Measurements from ENCODE around the gene ZNF557. TPM values are rescaled to one million over a fixed set of nuclear protein-coding genes. Genes with fewer than 3 reads are reported as not detected.
"Not testable (repeated sequence)": the region's sequence is repeated elsewhere in the genome, so short reads cannot be mapped to it uniquely, and the experiment has no call there.

ZNF557 gene
- total RNA-seq, 1 donor from 2014 or later: 10.3 TPM

DNA sequence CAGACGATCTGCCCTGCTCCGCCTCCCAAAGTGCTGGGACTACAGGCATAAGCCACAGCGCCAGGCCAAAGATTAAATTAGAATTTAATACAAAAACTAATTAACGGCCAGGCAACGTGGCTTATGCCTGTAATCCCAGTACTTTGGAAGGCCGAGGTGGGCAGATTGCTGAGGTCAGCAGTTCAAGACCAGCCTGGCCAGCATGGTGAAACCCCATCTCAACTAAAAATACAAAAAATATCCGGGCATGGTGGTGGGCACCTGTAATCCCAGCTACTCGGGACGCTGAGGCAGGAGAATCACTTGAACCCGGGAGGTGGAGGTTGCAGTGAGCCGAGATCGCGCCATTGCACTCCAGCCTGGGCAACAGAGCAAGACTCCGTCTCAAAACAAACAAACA is 13.8 kb upstream of the ZNF557 start:
- not testable (repeated sequence) for H3K4me1 Mint-ChIP-seq (ENCODE audit: unreplicated experiment); H3K4me3 Mint-ChIP-seq (ENCODE audit: unreplicated experiment); DNase-seq (ENCODE audit: low spot score); H3K9me3 Mint-ChIP-seq (ENCODE audit: unreplicated experiment); H3K27ac Mint-ChIP-seq (ENCODE audit: unreplicated experiment); H3K27me3 Mint-ChIP-seq (ENCODE audit: unreplicated experiment); H3K36me3 Mint-ChIP-seq (ENCODE audit: low read depth, unreplicated experiment)

DNA sequence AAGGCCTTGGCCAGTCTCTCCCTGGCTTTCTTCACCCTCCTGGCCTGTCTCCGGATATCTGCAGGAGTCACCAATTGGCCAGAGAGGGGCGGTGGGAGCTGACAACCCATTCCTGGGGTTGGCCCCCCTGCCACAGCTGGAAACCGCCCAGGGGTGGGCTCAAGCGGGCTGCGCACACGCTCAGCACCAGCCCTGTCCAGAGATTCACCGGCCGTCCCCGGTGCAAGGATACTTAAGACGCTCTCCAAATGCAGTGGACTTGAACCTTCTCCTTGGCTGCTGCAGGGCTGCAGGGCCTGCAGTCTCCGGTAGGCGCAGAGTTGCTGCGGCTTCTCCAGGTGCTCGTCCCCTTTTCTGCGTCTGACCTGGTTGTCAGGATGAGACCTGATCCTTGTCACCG is 13.1 kb upstream of the ZNF557 start:
- H3K27ac Mint-ChIP-seq (ENCODE audit: unreplicated experiment); H3K4me3 Mint-ChIP-seq (ENCODE audit: unreplicated experiment); H3K9me3 Mint-ChIP-seq (ENCODE audit: unreplicated experiment): not testable (repeated sequence)

DNA sequence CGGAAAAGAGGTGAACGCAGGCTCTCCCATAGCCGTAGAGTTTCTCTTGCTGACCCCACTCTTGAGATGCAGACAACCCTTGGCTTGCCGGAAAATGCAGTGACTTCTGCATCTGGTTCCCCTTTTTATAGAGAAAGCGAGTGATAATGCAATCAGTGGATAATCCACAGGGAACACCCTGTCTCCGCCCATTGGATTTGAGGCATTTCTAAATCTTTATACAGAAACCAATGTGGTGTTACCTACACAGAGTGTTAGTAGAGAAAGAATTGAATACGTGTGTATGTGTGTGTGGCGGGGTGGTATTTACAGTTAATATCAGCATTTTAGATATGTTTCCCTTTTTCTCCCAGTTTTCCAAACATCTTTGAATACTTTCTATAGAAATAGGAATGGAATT is 10.9 kb upstream of the ZNF557 start, which contains the start of gene MBD3L3:
Gene MBD3L3 (minus strand): TSS at position 101 of the 400 bp plus-strand sequence. CDS start 71 bp downstream, at position 30.
- not testable (repeated sequence) for H3K27ac Mint-ChIP-seq (ENCODE audit: unreplicated experiment); H3K4me3 Mint-ChIP-seq (ENCODE audit: unreplicated experiment); H3K36me3 Mint-ChIP-seq (ENCODE audit: low read depth, unreplicated experiment); H3K9me3 Mint-ChIP-seq (ENCODE audit: unreplicated experiment); H3K27me3 Mint-ChIP-seq (ENCODE audit: unreplicated experiment); H3K4me1 Mint-ChIP-seq (ENCODE audit: unreplicated experiment); DNase-seq (ENCODE audit: low spot score)

More for the DNA sequence above, 13.1 kb upstream of the ZNF557 start:
- H3K27me3 Mint-ChIP-seq (ENCODE audit: unreplicated experiment); DNase-seq (ENCODE audit: low spot score); H3K36me3 Mint-ChIP-seq (ENCODE audit: low read depth, unreplicated experiment); H3K4me1 Mint-ChIP-seq (ENCODE audit: unreplicated experiment): not testable (repeated sequence)

DNA sequence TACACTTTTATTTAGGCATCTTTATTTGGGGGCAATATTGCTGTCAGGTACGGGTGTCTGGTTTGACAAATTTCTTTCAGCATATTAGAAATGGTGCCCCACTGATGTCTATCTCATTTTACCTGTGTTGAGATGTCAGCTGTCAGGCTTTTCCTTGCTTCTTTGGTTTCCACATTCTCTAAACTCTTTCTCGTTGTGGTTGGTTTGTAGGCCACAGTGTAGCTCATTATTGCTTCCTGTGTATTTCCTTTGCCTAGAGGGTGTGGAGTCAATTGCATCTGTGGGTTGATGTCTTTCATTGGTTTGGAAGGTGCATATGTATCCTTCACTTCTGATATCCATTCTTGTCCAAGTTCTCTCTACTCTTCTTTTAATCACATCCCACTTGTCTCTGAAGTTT is 9.5 kb upstream of the ZNF557 start:
- H3K9me3 Mint-ChIP-seq (ENCODE audit: unreplicated experiment); H3K27ac Mint-ChIP-seq (ENCODE audit: unreplicated experiment); DNase-seq (ENCODE audit: low spot score); H3K4me1 Mint-ChIP-seq (ENCODE audit: unreplicated experiment); H3K27me3 Mint-ChIP-seq (ENCODE audit: unreplicated experiment); H3K36me3 Mint-ChIP-seq (ENCODE audit: low read depth, unreplicated experiment); H3K4me3 Mint-ChIP-seq (ENCODE audit: unreplicated experiment): not testable (repeated sequence)

DNA sequence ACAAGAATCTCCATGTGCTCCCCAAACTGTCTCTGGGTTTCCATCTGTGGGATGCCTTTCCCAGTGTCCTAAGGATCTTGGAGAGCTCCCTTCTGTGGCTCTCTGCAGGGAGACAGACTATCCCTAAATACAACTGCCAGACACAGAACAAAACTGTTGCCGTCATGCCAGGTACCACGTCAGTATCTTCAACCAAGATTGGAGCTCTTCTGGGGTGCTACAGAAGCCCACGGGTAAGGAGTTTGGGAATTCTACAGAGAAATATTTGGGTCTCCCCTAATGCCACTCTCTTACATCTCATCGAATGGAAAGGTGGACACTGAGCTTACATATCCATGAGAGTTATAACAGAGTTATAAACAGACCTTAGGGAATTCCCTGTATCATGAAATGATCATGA is 6.2 kb upstream of the ZNF557 start:
- Mint-ChIP-seq H3K4me1 (ENCODE audit: unreplicated experiment) (no peaks in the 10 kb centered on the region), H3K27ac (ENCODE audit: unreplicated experiment) (no peak overlapping the region), H3K4me3 (ENCODE audit: unreplicated experiment) (no peak overlapping the region), H3K9me3 (ENCODE audit: unreplicated experiment) (peaks cover 3% of the 10 kb centered on the region), H3K27me3 (ENCODE audit: unreplicated experiment) (no peaks in the 10 kb centered on the region), H3K36me3 (ENCODE audit: low read depth, unreplicated experiment) (peaks cover 4% of the 10 kb centered on the region)
- no peak for DNase-seq (ENCODE audit: low spot score)
- TF ChIP-seq, protein P1, sequence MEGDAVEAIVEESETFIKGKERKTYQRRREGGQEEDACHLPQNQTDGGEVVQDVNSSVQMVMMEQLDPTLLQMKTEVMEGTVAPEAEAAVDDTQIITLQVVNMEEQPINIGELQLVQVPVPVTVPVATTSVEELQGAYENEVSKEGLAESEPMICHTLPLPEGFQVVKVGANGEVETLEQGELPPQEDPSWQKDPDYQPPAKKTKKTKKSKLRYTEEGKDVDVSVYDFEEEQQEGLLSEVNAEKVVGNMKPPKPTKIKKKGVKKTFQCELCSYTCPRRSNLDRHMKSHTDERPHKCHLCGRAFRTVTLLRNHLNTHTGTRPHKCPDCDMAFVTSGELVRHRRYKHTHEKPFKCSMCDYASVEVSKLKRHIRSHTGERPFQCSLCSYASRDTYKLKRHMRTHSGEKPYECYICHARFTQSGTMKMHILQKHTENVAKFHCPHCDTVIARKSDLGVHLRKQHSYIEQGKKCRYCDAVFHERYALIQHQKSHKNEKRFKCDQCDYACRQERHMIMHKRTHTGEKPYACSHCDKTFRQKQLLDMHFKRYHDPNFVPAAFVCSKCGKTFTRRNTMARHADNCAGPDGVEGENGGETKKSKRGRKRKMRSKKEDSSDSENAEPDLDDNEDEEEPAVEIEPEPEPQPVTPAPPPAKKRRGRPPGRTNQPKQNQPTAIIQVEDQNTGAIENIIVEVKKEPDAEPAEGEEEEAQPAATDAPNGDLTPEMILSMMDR (IDR thresholded peaks at IDR 0.05; ENCODE audit: unreplicated experiment): no peak

DNA sequence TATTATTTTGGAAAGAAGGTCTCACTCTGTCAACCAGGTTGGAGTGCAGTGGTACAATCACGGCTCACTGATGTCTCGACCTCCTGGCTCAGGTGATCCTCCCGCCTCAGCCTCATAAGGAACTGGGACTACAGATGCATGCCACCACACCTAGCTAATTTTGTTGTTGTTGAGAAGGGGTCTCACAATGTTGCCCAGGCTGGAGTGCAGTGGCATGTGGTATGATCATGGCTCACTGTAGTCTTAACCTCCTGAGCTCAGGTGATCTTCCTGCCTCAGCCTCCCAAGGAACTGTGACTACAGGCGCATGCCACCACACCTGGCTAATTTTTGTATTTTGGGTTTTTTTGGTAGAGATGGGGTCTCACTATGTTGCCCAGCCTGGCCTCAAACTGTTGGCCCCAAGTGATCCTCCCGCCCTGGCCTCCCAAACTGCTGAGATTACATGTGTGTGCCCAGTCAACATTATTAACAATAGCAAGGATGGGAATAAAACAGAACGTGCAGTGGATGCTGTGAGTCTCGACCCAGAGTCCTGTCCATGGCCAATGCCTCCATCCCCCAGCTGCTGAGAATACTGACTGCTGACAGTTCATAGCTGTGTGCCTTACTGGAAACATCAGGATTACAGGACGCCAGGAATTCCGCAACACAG is 5.6 kb upstream of the ZNF557 start:
- Mint-ChIP-seq H3K36me3 (ENCODE audit: low read depth, unreplicated experiment) (peaks cover 4% of the 10 kb centered on the region), H3K4me1 (ENCODE audit: unreplicated experiment) (peaks cover 1% of the 10 kb centered on the region), H3K27me3 (ENCODE audit: unreplicated experiment) (no peaks in the 10 kb centered on the region), H3K4me3 (ENCODE audit: unreplicated experiment) (no peak overlapping the region), H3K27ac (ENCODE audit: unreplicated experiment) (no peak overlapping the region), H3K9me3 (ENCODE audit: unreplicated experiment) (peaks cover 3% of the 10 kb centered on the region)
- TF ChIP-seq, protein P1 (IDR thresholded peaks at IDR 0.05; ENCODE audit: unreplicated experiment): no peak
- DNase-seq (ENCODE audit: low spot score): no peak

DNA sequence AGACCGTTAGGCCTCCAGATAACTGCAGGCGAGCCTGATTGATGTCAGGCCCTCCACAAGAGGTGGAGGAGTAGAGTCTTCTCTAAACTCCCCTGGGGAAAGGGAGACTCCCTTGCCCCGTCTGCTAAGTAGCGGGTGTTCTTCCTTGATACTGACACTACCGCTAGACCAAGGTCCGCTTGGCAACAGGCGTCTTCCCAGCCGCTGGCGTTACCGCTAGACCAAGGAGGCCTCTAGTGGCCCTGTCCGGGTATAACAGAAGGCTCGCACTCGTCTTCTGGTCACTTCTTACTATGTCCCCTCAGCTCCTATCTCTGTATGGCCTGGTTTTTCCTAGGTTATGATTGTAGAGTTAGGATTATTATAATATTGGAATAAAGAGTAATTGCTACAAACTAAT is 2.4 kb upstream of the ZNF557 start:
- H3K27me3 Mint-ChIP-seq (ENCODE audit: unreplicated experiment); H3K27ac Mint-ChIP-seq (ENCODE audit: unreplicated experiment); H3K4me1 Mint-ChIP-seq (ENCODE audit: unreplicated experiment); H3K4me3 Mint-ChIP-seq (ENCODE audit: unreplicated experiment); H3K36me3 Mint-ChIP-seq (ENCODE audit: low read depth, unreplicated experiment); H3K9me3 Mint-ChIP-seq (ENCODE audit: unreplicated experiment); DNase-seq (ENCODE audit: low spot score): not testable (repeated sequence)
